ENCODE data around the gene IRX4.

Gene IRX4

GRCh38 chr5:1878050-1878849, 4.5 kb downstream of the IRX4 start:
- no peaks in the 10 kb centered on the region for H3K36me3 ChIP-seq (ENCODE audit: insufficient read depth, low read length)
- H3K27ac ChIP-seq: no peak overlapping the region

DNA sequence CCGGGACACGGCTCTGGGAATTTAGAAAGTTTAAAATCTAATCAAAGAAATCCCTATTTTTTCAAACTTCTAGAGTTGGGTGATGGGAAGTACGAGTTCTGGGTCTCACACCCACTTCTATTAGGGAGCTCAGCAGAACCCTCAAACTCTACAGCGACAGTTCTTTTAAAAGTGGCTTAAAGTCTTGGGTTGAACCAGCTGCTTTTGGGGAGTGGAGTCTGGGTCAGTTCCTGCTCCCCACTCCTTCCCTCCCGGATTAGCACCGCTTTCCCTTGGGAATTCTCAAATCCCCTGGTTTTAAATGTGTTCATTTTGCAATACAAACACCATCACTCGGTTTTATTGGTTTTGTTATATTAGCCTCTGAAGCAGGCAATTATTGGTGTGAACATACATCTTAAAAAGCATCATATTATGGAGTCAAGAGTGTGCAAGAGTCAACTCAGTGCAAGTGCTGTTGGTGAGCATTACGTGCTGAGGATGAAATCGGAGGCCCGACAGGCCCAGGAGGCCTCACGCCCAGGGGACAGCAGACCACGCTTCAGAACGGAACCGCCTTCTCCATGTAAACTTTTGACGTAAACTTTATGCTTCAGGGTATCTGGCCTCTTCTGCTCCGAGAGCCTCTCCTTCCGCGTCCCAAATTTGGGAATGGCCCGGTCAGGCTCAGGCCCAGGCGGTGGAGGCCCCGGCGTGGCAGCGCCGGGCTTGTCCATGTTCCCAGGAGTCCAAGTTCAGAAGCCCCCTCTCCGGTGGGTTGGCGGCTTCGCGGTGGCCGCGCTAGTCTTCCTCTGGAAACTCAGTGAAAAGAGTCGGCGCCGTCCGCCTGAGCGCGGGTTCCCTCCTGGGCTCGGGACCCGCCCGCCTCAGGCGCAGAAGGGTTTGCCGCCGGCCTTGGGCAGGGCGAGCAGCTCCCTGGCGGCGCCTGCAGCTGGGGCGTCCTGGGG, 5.3 kb downstream of the IRX4 start:
- H3K36me3 ChIP-seq (ENCODE audit: insufficient read depth, low read length): no peaks in the 10 kb centered on the region
- no peak overlapping the region for H3K4me3 ChIP-seq
- TF ChIP-seq POLR2AphosphoS5 (IDR thresholded peaks at IDR 0.05; ENCODE audit: borderline replicate concordance, low read depth, low read length) (no peak), EZH2 (IDR thresholded peaks at IDR 0.05) (no peak), FOXP2 (optimal IDR thresholded peaks at IDR 0.05; ENCODE audit: control extremely low read depth, extremely low read length, insufficient read depth) (no peak)
- no peak for DNase-seq (ENCODE audit: low read depth, low spot score)
- H3K27ac ChIP-seq: no peak overlapping the region
- no peak overlapping the region for H3K9ac ChIP-seq (ENCODE audit: insufficient read length)
- no peaks in the 10 kb centered on the region for H3K9me3 ChIP-seq (ENCODE audit: low read depth, low read length)

More at GRCh38 chr5:1878050-1878849, 4.5 kb downstream of the IRX4 start:
- no peak for DNase-seq (ENCODE audit: low read depth, low spot score)
- no peak overlapping the region for H3K4me3 ChIP-seq
- TF ChIP-seq FOXP2 (optimal IDR thresholded peaks at IDR 0.05; ENCODE audit: control extremely low read depth, extremely low read length, insufficient read depth) (no peak), EZH2 (IDR thresholded peaks at IDR 0.05) (no peak), POLR2AphosphoS5 (IDR thresholded peaks at IDR 0.05; ENCODE audit: borderline replicate concordance, low read depth, low read length) (no peak)
- no peaks in the 10 kb centered on the region for H3K9me3 ChIP-seq (ENCODE audit: low read depth, low read length)
- no peak overlapping the region for H3K9ac ChIP-seq (ENCODE audit: insufficient read length)

- Histone ChIP-seq H3K9ac (ENCODE audit: insufficient read length) (no peak overlapping the region), H3K27ac (no peak overlapping the region), H3K4me3 (no peak overlapping the region), H3K36me3 (ENCODE audit: insufficient read depth, low read length) (no peaks in the 10 kb centered on the region), H3K9me3 (ENCODE audit: low read depth, low read length) (no peaks in the 10 kb centered on the region)
- no peak for DNase-seq (ENCODE audit: low read depth, low spot score)
- no peak for TF ChIP-seq EZH2 (IDR thresholded peaks at IDR 0.05)
- no peak for TF ChIP-seq FOXP2 (optimal IDR thresholded peaks at IDR 0.05; ENCODE audit: control extremely low read depth, extremely low read length, insufficient read depth)
- TF ChIP-seq POLR2AphosphoS5 (IDR thresholded peaks at IDR 0.05; ENCODE audit: borderline replicate concordance, low read depth, low read length): no peak
These were observed 6.1 kb downstream of the IRX4 start for GRCh38 chr5:1876660-1877064.

GRCh38 chr5:1875843-1876659, 6.7 kb downstream of the IRX4 start:
- Histone ChIP-seq H3K4me3 (no peak overlapping the region), H3K9ac (ENCODE audit: insufficient read length) (no peak overlapping the region), H3K9me3 (ENCODE audit: low read depth, low read length) (no peaks in the 10 kb centered on the region), H3K27ac (no peak overlapping the region), H3K36me3 (ENCODE audit: insufficient read depth, low read length) (no peaks in the 10 kb centered on the region)
- DNase-seq (ENCODE audit: low read depth, low spot score): no peak
- TF ChIP-seq FOXP2 (optimal IDR thresholded peaks at IDR 0.05; ENCODE audit: control extremely low read depth, extremely low read length, insufficient read depth) (no peak), EZH2 (IDR thresholded peaks at IDR 0.05) (peak; percentile 82)

GRCh38 chr5:1875281-1875842, 7.4 kb downstream of the IRX4 start:
- Histone ChIP-seq H3K36me3 (ENCODE audit: insufficient read depth, low read length) (no peaks in the 10 kb centered on the region), H3K9ac (ENCODE audit: insufficient read length) (no peak overlapping the region), H3K9me3 (ENCODE audit: low read depth, low read length) (no peaks in the 10 kb centered on the region), H3K27ac (no peak overlapping the region), H3K4me3 (no peak overlapping the region)
- no peak for DNase-seq (ENCODE audit: low read depth, low spot score)
- no peak for TF ChIP-seq POLR2AphosphoS5 (IDR thresholded peaks at IDR 0.05; ENCODE audit: borderline replicate concordance, low read depth, low read length)
- no peak for TF ChIP-seq FOXP2 (optimal IDR thresholded peaks at IDR 0.05; ENCODE audit: control extremely low read depth, extremely low read length, insufficient read depth)
- no peak for TF ChIP-seq EZH2 (IDR thresholded peaks at IDR 0.05)

GRCh38 chr5:1874771-1875220, 7.9 kb downstream of the IRX4 start:
- DNase-seq (ENCODE audit: low read depth, low spot score): no peak

DNA sequence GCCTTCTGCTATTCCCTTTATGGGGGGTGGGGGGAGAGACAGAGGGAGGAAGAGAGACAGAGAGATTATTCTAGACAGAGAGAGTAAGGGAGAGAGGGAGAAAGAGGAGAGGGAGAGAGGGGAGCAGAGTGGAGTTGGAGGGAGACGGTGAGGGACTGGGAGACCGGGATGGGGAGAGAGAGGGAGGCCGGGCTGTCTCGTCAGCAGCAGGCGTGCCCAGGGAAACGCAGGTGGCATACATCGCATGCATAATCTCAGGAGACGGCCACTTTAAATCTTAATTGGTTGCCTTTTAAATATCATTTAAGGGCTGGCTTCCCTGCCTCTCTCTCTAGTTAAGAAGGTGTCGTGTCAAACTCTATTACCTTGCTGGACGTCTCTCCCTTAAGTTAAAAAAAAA, 8.4 kb downstream of the IRX4 start:
- Histone ChIP-seq H3K9ac (ENCODE audit: insufficient read length) (no peak overlapping the region), H3K4me3 (no peak overlapping the region), H3K36me3 (ENCODE audit: insufficient read depth, low read length) (no peaks in the 10 kb centered on the region), H3K9me3 (ENCODE audit: low read depth, low read length) (no peaks in the 10 kb centered on the region), H3K27ac (no peak overlapping the region)
- TF ChIP-seq FOXP2 (optimal IDR thresholded peaks at IDR 0.05; ENCODE audit: control extremely low read depth, extremely low read length, insufficient read depth): no peak
- no peak for TF ChIP-seq EZH2 (IDR thresholded peaks at IDR 0.05)
- no peak for TF ChIP-seq POLR2AphosphoS5 (IDR thresholded peaks at IDR 0.05; ENCODE audit: borderline replicate concordance, low read depth, low read length)
- no peak for DNase-seq (ENCODE audit: low read depth, low spot score)

More at GRCh38 chr5:1874771-1875220, 7.9 kb downstream of the IRX4 start:
- H3K4me3 ChIP-seq: no peak overlapping the region
- H3K9ac ChIP-seq (ENCODE audit: insufficient read length): no peak overlapping the region
- no peaks in the 10 kb centered on the region for H3K9me3 ChIP-seq (ENCODE audit: low read depth, low read length)
- TF ChIP-seq POLR2AphosphoS5 (IDR thresholded peaks at IDR 0.05; ENCODE audit: borderline replicate concordance, low read depth, low read length) (no peak), EZH2 (IDR thresholded peaks at IDR 0.05) (peak; percentile 80)
- H3K36me3 ChIP-seq (ENCODE audit: insufficient read depth, low read length): no peaks in the 10 kb centered on the region
- H3K27ac ChIP-seq: no peak overlapping the region
